AG04450 (cell line): ENCODE measurements around the gene ASPM. TPM values are rescaled to one million over a fixed set of nuclear protein-coding genes. Genes with fewer than 3 reads are reported as not detected.

Experiments
- CTCF ChIA-PET: fragments of 300-600, 350-600 bp; formaldehyde crosslinking; extraction: SDS; loops from one replicate; lab custom pipeline; 2022; ENCODE audit warnings: antibody characterized with exemption, inconsistent platforms; lab: Charles Lee
- POLR2A ChIA-PET: fragments of 350-600 bp; formaldehyde crosslinking; extraction: SDS; loops from one replicate; lab custom pipeline; 2021; ENCODE audit warnings: antibody characterized with exemption, inconsistent platforms; lab: Yijun Ruan, JAX
- DNase-seq: peaks from one replicate; pipeline ENCODE4 v3.0.0-alpha.2; 2011; ENCODE audit warnings: low read depth, low spot score
- H3K27ac ChIP-seq: one replicate; pipeline ENCODE4 v1.5.1; 2012; ENCODE audit warnings: low read depth, low read length, control low read depth
- H3K27me3 ChIP-seq: one replicate; pipeline ENCODE4 v1.6.0; 2012; ENCODE audit warnings: low read length; ENCODE audit not compliant: control insufficient read depth, insufficient read depth
- H3K4me3 ChIP-seq: 2 replicates; pipeline ENCODE4 v1.5.1; 2011; ENCODE audit warnings: mild to moderate bottlenecking, low read depth, low read length, control low read depth
- H3K9me3 ChIP-seq: 2 replicates; pipeline ENCODE4 v1.5.1; 2012; ENCODE audit warnings: low read length; ENCODE audit not compliant: control insufficient read depth, insufficient read depth
- CTCF ChIP-seq: IDR thresholded peaks from 2 replicates; pipeline ENCODE4 v1.5.1; 2011; ENCODE audit warnings: low read depth, low read length, control low read depth, inconsistent platforms
- polyA minus RNA-seq: library from RNA; depleted of rRNA, polyadenylated mRNA; stranded (reverse); fragments of >200 nt; gene quantifications from 2 replicates; pipeline ENCODE4 v1.2.3, GENCODE V29; 2011; rRNA and poly(A)+ RNA removed
- polyA plus RNA-seq: library from polyadenylated mRNA; depleted of rRNA; stranded (reverse); fragments of >200 nt; gene quantifications from 2 replicates; pipeline ENCODE4 v1.2.3, GENCODE V29; 2011; rRNA removed

Gene ASPM
- polyA plus RNA-seq = 3.7 and 6.1 TPM in 2 replicates
- polyA minus RNA-seq = 4.6 and 10.6 TPM in 2 replicates

- no peak for TF ChIP-seq CTCF
- Histone ChIP-seq H3K4me3 (peak within 1 kb of the TSS; percentile 86), H3K27me3 (no peaks in the 10 kb centered on the region), H3K27ac (peak within 1 kb of the TSS; percentile 43), H3K9me3 (no peaks in the 10 kb centered on the region)
- ChIA-PET CTCF (no interaction called here), POLR2A (no interaction called here)
- peak; percentile 87 for DNase-seq
Observed at GRCh38 chr1:197146101-197147095, at the start of gene ASPM. TSS of gene ASPM (minus strand) at chr1:197146669. CDS start at chr1:197146437, 232 bp downstream.

GRCh38 chr1:197195100-197195499 lies 48.6 kb upstream of the ASPM start:
- DNase-seq = no peak

GRCh38 chr1:197184190-197184589 lies 37.7 kb upstream of the ASPM start:
- DNase-seq = no peak
- ChIA-PET CTCF (interaction anchor here (1.5 kb wide), 1 partner anchor 15 kb away, joined by 3 read pairs; no protein-coding TSS in a partner anchor), POLR2A (no interaction called here)

More at GRCh38 chr1:197195100-197195499, 48.6 kb upstream of the ASPM start:
- TF ChIP-seq CTCF = no peak
- no peak overlapping the region for H3K4me3 ChIP-seq
- ChIA-PET POLR2A (no interaction called here), CTCF (interaction anchor here (2.3 kb wide), 1 partner anchor 15 kb away, joined by 9 read pairs; no protein-coding TSS in a partner anchor)
- no peaks in the 10 kb centered on the region for H3K27me3 ChIP-seq
- H3K9me3 ChIP-seq = no peaks in the 10 kb centered on the region
- H3K27ac ChIP-seq = no peak overlapping the region

GRCh38 chr1:197183195-197183748 lies 36.8 kb upstream of the ASPM start:
- Histone ChIP-seq H3K27me3 (no peaks in the 10 kb centered on the region), H3K27ac (no peak overlapping the region), H3K9me3 (no peaks in the 10 kb centered on the region), H3K4me3 (no peak overlapping the region)
- ChIA-PET CTCF (interaction anchor here (0.8 to 1.5 kb wide), 3 partner anchors 15 to 173 kb away, joined by 3 read pairs; no protein-coding TSS in a partner anchor), POLR2A (no interaction called here)
- DNase-seq = no peak
- TF ChIP-seq CTCF = no peak

More at GRCh38 chr1:197184190-197184589, 37.7 kb upstream of the ASPM start:
- H3K27ac ChIP-seq = no peak overlapping the region
- H3K27me3 ChIP-seq = no peaks in the 10 kb centered on the region
- H3K9me3 ChIP-seq = no peaks in the 10 kb centered on the region
- TF ChIP-seq CTCF = no peak
- H3K4me3 ChIP-seq = no peak overlapping the region
